NCI-H2171 treated with DMSO at 0.1 percent for 48 hours (cell line): ENCODE data around the gene OSGIN1.
A peak's percentile ranks its signal among the peaks of the same experiment; 100 is the strongest.

Source experiments
- DNase-seq: peaks from one replicate; lab custom pipeline; 2025; lab: John Stamatoyannopoulos, UW

Gene OSGIN1

GRCh38 chr16:83926726-83927397 is 26.2 kb upstream of the OSGIN1 start:
- DNase-seq: peak; percentile 81

- DNase-seq: no peak
Observed at GRCh38 chr16:83928341-83929055, 24.5 kb upstream of the OSGIN1 start.

- DNase-seq: no peak
Observed at GRCh38 chr16:83929811-83930555, 23.1 kb upstream of the OSGIN1 start.

GRCh38 chr16:83930730-83931500 is 22.1 kb upstream of the OSGIN1 start:
- DNase-seq: no peak

- no peak for DNase-seq
Observed at GRCh38 chr16:83931556-83931955, 21.5 kb upstream of the OSGIN1 start.

GRCh38 chr16:83932304-83932703 is 20.7 kb upstream of the OSGIN1 start:
- no peak for DNase-seq

GRCh38 chr16:83932955-83933673 is 19.9 kb upstream of the OSGIN1 start:
- no peak for DNase-seq

GRCh38 chr16:83933885-83934683 is 19.0 kb upstream of the OSGIN1 start:
- DNase-seq: no peak

- no peak for DNase-seq
Observed at GRCh38 chr16:83934684-83934977, 18.4 kb upstream of the OSGIN1 start.

GRCh38 chr16:83935005-83935857 is 17.8 kb upstream of the OSGIN1 start:
- no peak for DNase-seq

- no peak for DNase-seq
Observed at GRCh38 chr16:83935858-83936255, 17.2 kb upstream of the OSGIN1 start.

GRCh38 chr16:83936581-83937165 is 16.4 kb upstream of the OSGIN1 start:
- DNase-seq: no peak

GRCh38 chr16:83937267-83937666 is 15.8 kb upstream of the OSGIN1 start:
- no peak for DNase-seq

- DNase-seq: no peak
Observed at GRCh38 chr16:83937922-83938885, 14.8 kb upstream of the OSGIN1 start.

- no peak for DNase-seq
Observed at GRCh38 chr16:83939266-83939855, 13.7 kb upstream of the OSGIN1 start.

- peak; percentile 38 for DNase-seq
Observed at GRCh38 chr16:83940119-83940518, 12.9 kb upstream of the OSGIN1 start.

- DNase-seq: peak; percentile 96
Observed at GRCh38 chr16:83940630-83941378, 12.2 kb upstream of the OSGIN1 start.
